OCI-LY7 (cell line): Measurements from ENCODE around the gene CCDC30. TPM values are rescaled to one million over a fixed set of nuclear protein-coding genes. Genes with fewer than 3 reads are reported as not detected.

Source experiments
- BruUV-seq: library from RNA; stranded (reverse); fragments of 400-500 nt; replicated peaks from 2 replicates; lab custom pipeline; 2021; lab: Mats Ljungman, UMichigan
- CTCF ChIA-PET: fragments of 300-600 bp; sonication (Branson Sonifier 250); formaldehyde crosslinking; loops from one replicate; lab custom pipeline; 2022; ENCODE audit warnings: antibody characterized with exemption; ENCODE audit not compliant: unreplicated experiment; lab: Charles Lee
- POLR2A ChIA-PET: fragments of 300-600 bp; sonication (Branson Sonifier 250); formaldehyde crosslinking; loops from one replicate; lab custom pipeline; 2022; ENCODE audit warnings: antibody characterized with exemption; lab: Charles Lee
- DNase-seq: peaks from one replicate; pipeline ENCODE4 v3.0.0-alpha.2; 2015; ENCODE audit warnings: low spot score
- H2AFZ ChIP-seq: fragments of 200-600 bp; sonication (generic), shearing (Covaris generic); 2 replicates; pipeline ENCODE4 v1.6.1; 2014; ENCODE audit warnings: mild to moderate bottlenecking, antibody characterized with exemption, low read length, moderate library complexity
- H3K27ac ChIP-seq: fragments of 200-600 bp; sonication (generic); 2 replicates; pipeline ENCODE4 v1.5.1; 2014; ENCODE audit warnings: mixed run types, low read depth, mild to moderate bottlenecking, moderate library complexity, low read length, inconsistent platforms; ENCODE audit not compliant: poor library complexity, severe bottlenecking
- H3K36me3 ChIP-seq: fragments of 200-600 bp; sonication (generic); 2 replicates; pipeline ENCODE4 v1.6.1; 2014; ENCODE audit warnings: mild to moderate bottlenecking, antibody characterized with exemption, low read length, moderate library complexity, mixed read lengths; ENCODE audit not compliant: insufficient read depth
- H3K4me1 ChIP-seq: fragments of 200-600 bp; sonication (generic); 2 replicates; pipeline ENCODE4 v1.5.1; 2014; ENCODE audit warnings: mild to moderate bottlenecking, low read length; ENCODE audit not compliant: insufficient read depth, poor library complexity, severe bottlenecking
- H3K4me2 ChIP-seq: fragments of 200-600 bp; sonication (generic); 2 replicates; pipeline ENCODE4 v1.6.1; 2014; ENCODE audit warnings: mild to moderate bottlenecking, low read length
- H3K4me3 ChIP-seq: fragments of 200-600 bp; sonication (generic); 2 replicates; pipeline ENCODE4 v1.5.1; 2014; ENCODE audit warnings: mild to moderate bottlenecking, low read depth, low read length; ENCODE audit not compliant: poor library complexity, severe bottlenecking
- H3K79me2 ChIP-seq: fragments of 200-600 bp; sonication (generic); 2 replicates; pipeline ENCODE4 v1.6.1; 2016; ENCODE audit warnings: low read depth, mild to moderate bottlenecking, low read length, moderate library complexity, mixed read lengths; ENCODE audit not compliant: insufficient read depth
- H3K9me2 ChIP-seq: fragments of 200-600 bp; sonication (generic); 2 replicates; pipeline ENCODE4 v1.6.1; 2016; ENCODE audit warnings: mild to moderate bottlenecking, low read length, mixed read lengths; ENCODE audit not compliant: insufficient read depth
- H3K9me3 ChIP-seq: fragments of 200-600 bp; sonication (generic); 2 replicates; pipeline ENCODE4 v1.6.1; 2014; ENCODE audit warnings: mild to moderate bottlenecking, mixed run types, low read length, mixed read lengths
- H4K20me1 ChIP-seq: fragments of 200-600 bp; sonication (generic); 2 replicates; pipeline ENCODE4 v1.6.1; 2014; ENCODE audit warnings: mild to moderate bottlenecking, antibody characterized with exemption, low read length, moderate library complexity, mixed read lengths; ENCODE audit not compliant: insufficient read depth
- CTCF ChIP-seq: fragments of 200-600 bp; sonication (generic); conservative IDR thresholded peaks from 2 replicates; pipeline ENCODE4 v1.5.1; 2014; ENCODE audit warnings: mild to moderate bottlenecking, antibody characterized with exemption, low read length, moderate library complexity, mixed read lengths
- EZH2phosphoT487 ChIP-seq: fragments of 200-600 bp; sonication (generic); IDR thresholded peaks from 2 replicates; pipeline ENCODE4 v1.6.1; 2018; ENCODE audit warnings: low read depth, borderline replicate concordance, mild to moderate bottlenecking, mixed run types, antibody characterized with exemption, low read length, moderate library complexity, mixed read lengths
- intact Hi-C: fragments of 100-400 bp; cut with micrococcal nuclease; formaldehyde crosslinking; loops from one replicate; pipeline ENCODE4 v1.10.0; 2022; ENCODE audit not compliant: unreplicated experiment
- total RNA-seq, 2 experiments: library from RNA; depleted of rRNA in 1 of 2; stranded (reverse); fragments of >200 nt in 1 of 2; shearing (Covaris generic) in 1 of 2; gene quantifications; 2 replicates each; pipeline ENCODE4 v1.2.3, GENCODE V29; 2014 to 2022

The CCDC30 gene
- total RNA-seq, 2 experiments from 2014 or later: 0.54 to 2.6 TPM

- H3K36me3 ChIP-seq: no peaks in the 10 kb centered on the region
- POLR2A ChIA-PET: no interaction called here
- no peaks in the 10 kb centered on the region for H4K20me1 ChIP-seq
- H3K27ac ChIP-seq: no peak overlapping the region
- H2AFZ ChIP-seq: no peak overlapping the region
- DNase-seq: no peak
- H3K9me3 ChIP-seq: no peaks in the 10 kb centered on the region
- no peaks in the 10 kb centered on the region for H3K9me2 ChIP-seq
- no TSS peak for BruUV-seq
- no peak for TF ChIP-seq CTCF
- no peak for TF ChIP-seq EZH2phosphoT487
- H3K79me2 ChIP-seq: no peaks in the 10 kb centered on the region
- intact Hi-C loops: no loop called here
- CTCF ChIA-PET: no interaction called here
- H3K4me1 ChIP-seq: no peaks in the 10 kb centered on the region
- no peak overlapping the region for H3K4me2 ChIP-seq
- H3K4me3 ChIP-seq: no peak overlapping the region
These were observed 30.4 kb upstream of the CCDC30 start for GRCh38 chr1:42432714-42433113.

- TF ChIP-seq EZH2phosphoT487: no peak
- no peak for TF ChIP-seq CTCF
- H3K4me2 ChIP-seq: no peak overlapping the region
- H3K4me1 ChIP-seq: no peaks in the 10 kb centered on the region
- no peak overlapping the region for H2AFZ ChIP-seq
- H3K9me2 ChIP-seq: no peaks in the 10 kb centered on the region
- H3K79me2 ChIP-seq: no peaks in the 10 kb centered on the region
- no peaks in the 10 kb centered on the region for H3K9me3 ChIP-seq
- no TSS peak for BruUV-seq
- intact Hi-C loops: no loop called here
- H3K36me3 ChIP-seq: no peaks in the 10 kb centered on the region
- ChIA-PET CTCF (interaction anchor here (0.5 kb wide), 1 partner anchor 207 kb away, joined by 5 read pairs; no protein-coding TSS in a partner anchor), POLR2A (no interaction called here)
- DNase-seq: no peak
- H4K20me1 ChIP-seq: no peaks in the 10 kb centered on the region
- H3K27ac ChIP-seq: no peak overlapping the region
- H3K4me3 ChIP-seq: no peak overlapping the region
These were observed 29.7 kb upstream of the CCDC30 start for GRCh38 chr1:42433369-42433768.

GRCh38 chr1:42434340-42434739 lies 28.7 kb upstream of the CCDC30 start:
- TF ChIP-seq EZH2phosphoT487: no peak
- no peak for TF ChIP-seq CTCF
- POLR2A ChIA-PET: no interaction called here
- Histone ChIP-seq H3K36me3 (no peaks in the 10 kb centered on the region), H3K79me2 (no peaks in the 10 kb centered on the region), H2AFZ (no peak overlapping the region), H3K27ac (no peak overlapping the region), H3K9me2 (no peaks in the 10 kb centered on the region), H3K9me3 (no peaks in the 10 kb centered on the region), H4K20me1 (no peaks in the 10 kb centered on the region), H3K4me1 (no peaks in the 10 kb centered on the region), H3K4me2 (no peak overlapping the region), H3K4me3 (no peak overlapping the region)
- intact Hi-C loops: no loop called here
- no TSS peak for BruUV-seq
- CTCF ChIA-PET: no interaction called here
- DNase-seq: no peak
